ENCODE measurements around the gene SCUBE1.

SCUBE1 gene

GRCh38 chr22:43275545-43276317 lies 67.4 kb downstream of the SCUBE1 start:
- DNase-seq: peak; percentile 90

- DNase-seq: peak; percentile 67
These were observed 68.5 kb downstream of the SCUBE1 start for GRCh38 chr22:43274595-43275240.

DNA sequence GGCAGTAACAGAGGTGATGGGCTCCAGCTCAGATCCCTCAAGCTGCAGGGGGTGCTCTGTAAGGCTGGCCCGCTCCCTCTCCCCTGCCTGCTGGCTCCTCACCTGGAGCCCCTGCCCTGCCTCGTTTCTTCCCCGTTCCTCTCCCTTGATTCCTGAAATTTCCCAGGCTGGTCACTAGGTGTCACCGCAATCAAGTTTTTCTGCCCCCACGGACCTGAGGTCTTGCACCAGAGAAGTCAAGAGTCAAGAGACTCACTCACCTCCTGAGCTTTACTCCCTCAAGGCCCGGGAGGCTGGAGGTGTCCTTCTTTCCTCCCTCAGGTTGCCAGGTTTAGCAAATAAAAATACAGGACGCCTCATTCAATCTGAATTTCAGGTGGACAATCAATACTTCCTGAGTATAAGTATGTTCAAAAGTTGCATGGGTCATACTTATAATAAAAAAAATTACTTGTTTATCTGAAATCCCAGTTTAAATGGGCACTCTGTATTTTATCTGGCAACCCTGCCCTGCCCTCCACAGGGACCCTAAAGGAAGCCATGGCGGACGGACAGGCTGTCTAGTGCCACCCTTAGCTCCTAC lies 69.2 kb downstream of the SCUBE1 start:
- peak; percentile 88 for DNase-seq

DNA sequence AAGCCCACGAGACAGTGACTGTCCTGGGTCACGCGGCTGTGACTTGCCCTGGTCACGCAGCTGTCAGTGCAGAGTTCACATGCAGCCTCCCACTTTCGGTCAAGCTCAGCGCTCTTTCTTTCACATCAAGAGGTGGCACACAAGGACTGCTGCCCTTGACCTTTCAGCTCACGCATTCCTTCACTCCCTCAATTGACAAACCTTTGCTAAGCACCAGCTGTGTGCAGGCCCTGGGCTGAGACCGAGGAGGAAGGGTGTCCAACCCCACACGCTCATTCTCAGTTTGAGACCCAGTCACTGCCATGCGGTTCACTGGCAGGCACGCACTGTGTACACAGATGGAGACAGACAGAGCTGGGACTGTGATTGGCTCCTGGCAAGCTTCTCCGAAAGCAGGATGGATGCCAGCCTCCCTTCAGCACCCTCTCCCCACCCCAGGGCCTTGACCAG lies 70.3 kb downstream of the SCUBE1 start:
- DNase-seq: peak; percentile 65

DNA sequence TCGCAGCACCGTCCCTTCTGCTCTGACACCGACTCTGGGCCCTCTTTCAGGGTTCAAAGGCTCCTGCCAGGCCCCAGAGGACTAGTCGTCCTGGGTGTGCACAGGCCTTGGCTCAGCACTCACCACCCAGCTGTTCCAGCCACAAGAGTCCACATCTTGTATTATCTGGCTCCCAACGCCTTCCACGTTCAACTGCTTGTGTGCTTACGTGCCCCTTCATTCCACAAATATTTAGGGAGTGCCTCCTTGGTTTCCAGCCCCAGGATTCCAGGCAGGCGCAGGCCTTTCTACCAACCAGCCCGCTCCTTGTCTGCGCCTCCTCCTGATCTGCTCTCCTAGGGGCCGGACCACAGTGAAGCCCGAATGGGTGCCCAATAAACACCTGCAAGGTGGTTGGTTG lies 70.9 kb downstream of the SCUBE1 start:
- DNase-seq: no peak

DNA sequence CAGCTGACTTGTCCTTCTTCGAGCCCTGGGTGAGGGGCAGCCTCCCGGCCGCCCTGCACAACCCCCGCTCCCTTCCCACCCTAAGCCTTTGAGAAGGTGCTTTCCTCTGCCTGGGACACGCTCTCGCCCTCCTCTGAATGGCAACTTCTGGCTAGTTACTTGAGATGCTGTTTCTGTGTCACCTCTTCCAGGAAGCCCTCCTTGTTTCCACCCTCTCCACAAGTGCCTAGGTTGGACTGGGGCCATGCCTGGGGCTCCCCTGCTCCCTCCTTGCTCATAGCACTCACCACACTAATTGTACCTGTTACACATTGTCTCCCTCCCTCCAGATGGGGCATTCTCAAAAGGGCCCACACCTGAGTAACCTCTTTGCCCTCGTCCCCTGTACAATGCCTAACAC lies 72.2 kb downstream of the SCUBE1 start:
- no peak for DNase-seq

DNA sequence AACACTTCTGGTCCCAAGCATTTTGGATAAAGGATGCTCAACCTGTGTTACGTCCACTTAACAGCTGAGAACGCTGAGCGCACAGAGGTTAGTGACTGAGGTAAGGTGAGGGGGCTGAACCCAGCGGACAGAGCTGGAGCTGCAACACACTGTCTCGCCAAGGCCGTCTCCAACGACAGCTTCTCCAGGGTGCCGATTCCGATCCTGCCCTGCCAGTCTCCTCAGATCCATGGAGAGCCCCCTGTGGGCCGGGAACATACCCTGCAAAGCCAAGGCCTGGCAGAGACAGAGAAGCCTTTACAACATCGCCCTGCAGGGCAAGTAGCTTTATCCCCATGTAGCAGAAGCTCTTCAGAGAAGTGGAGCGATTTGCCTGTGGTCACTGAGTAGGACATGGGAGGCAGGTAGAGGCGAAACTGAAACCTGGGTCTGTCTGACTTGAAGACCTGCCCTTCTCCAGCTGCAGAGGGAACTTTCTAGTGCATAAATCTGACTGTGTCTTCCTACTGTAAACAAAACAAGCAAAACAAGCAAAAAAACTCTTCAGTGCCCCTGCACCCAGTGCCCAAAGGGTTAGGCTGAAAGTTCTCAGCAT lies 72.8 kb downstream of the SCUBE1 start:
- DNase-seq: peak; percentile 90

- DNase-seq: no peak
These were observed 73.5 kb downstream of the SCUBE1 start for GRCh38 chr22:43269646-43270045.

GRCh38 chr22:43269246-43269645 lies 73.9 kb downstream of the SCUBE1 start:
- DNase-seq: no peak

DNA sequence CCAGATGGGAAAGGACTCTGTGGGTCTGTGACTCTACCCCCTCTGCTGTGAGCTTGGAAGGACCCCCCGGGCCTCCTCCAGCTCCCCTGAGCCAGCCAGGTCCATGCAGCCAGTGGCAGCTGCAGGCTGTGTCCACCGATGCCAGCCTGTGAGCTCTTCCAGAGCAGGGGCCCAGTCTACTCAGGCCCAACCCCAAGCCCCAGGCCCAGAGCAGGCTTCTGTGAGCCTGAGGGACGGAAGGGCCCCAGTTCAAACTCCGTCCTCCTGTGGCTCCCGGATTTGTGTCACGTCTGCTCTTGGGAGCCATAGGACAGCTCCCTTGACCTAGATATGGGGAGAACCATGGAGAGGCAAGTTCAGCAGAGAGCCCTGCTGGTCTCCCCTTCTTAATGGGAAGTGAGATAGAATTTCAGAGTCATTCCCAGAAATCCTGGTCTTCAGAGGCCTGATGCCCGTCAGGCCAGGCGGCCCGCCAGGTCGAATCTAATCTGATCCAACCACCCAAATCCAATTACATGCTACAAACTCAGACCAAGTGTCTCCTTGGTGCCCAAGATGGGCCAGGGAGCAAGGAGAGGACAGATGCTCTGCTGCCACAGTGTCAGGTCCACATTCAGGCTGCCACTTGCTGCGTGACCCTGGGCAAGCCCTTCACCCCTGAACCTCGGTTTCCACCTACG lies 75.1 kb downstream of the SCUBE1 start:
- DNase-seq: no peak

GRCh38 chr22:43267332-43267980 lies 75.7 kb downstream of the SCUBE1 start:
- DNase-seq: no peak

DNA sequence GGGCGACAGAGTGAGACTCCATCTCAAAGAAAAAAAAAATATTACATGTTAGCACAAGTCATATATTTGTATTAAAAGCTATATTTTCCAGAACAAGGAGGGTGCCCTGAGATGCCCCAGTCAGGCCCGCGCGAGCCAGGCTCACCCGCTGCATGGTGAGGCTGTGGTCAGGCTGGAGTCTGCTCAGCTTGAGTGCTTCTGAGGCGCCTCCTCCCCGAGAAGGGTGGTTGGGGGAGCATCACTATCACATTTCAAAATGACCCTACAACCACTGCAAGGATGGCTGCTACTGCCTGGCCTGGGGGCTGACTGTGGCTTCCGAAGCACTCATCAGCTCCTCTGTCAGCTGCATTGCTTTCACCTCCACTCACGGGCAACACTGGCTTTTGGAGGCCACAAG lies 77.1 kb downstream of the SCUBE1 start:
- no peak for DNase-seq

GRCh38 chr22:43263645-43264514 lies 79.3 kb downstream of the SCUBE1 start:
- peak; percentile 63 for DNase-seq

GRCh38 chr22:43262990-43263644 lies 80.1 kb downstream of the SCUBE1 start:
- DNase-seq: no peak

DNA sequence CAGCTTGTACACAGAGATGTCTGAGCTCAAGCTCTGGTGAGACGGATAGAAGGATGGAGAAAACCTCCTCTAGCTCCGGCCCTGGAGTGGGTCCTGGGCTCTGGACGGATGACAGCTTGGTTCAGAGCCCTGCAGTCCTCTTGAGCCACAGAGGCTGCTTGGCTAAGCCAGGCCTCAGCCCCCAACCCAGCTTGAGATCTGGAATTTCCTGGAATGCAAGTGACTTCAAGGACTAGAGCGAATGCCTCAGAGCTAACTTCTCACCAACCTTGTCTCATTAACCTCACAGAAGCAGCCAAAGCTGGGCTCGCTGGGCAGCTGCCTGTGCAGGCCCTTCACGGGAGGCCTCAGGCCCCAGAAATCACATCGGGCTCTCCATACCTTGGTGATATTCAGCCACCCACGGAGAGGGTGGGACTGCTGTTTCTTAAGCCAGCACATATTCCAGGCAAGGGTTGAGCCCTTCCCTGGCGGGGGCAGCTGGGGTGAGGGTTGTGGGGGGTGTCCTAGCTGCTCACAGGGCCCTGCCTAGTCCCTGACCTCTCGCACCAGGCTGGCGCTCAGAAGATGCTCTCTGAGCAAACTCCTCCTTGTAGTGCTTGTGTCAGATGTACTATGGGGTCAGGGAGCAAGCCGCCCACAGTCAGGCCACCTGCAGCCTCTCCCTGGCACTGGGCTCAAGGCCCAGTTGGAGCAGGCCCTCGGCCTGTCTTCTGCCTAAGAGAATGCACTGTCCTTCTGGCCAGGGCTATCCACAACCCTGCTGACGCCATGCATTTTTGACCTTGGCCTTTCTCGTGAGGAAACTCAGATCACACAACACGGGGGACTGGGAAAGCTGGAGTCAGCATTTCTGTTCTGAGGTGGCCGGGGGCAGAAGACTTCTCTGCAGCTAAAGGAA lies 82.6 kb downstream of the SCUBE1 start:
- DNase-seq: peak; percentile 70

GRCh38 chr22:43257961-43258360 lies 85.2 kb downstream of the SCUBE1 start:
- DNase-seq: no peak

DNA sequence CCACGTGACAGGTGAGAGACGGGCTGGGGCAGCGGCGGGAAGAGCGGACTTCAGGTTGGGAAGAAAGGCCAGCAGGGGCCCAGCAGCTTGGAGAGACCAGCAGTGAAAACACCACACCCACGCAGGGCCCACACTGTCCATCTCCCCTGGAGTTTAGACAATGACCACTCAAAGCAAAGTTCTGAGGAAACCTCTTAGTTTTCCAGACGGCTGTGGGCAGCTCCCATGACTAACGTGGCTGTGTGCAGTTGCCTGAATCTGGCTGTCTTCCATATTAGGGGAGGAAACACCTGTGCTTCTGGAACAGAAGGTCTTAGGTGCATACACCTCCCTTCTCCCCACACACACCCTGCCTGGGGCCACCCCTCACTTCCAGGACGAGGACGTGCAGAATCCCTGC lies 85.6 kb downstream of the SCUBE1 start:
- DNase-seq: no peak

DNA sequence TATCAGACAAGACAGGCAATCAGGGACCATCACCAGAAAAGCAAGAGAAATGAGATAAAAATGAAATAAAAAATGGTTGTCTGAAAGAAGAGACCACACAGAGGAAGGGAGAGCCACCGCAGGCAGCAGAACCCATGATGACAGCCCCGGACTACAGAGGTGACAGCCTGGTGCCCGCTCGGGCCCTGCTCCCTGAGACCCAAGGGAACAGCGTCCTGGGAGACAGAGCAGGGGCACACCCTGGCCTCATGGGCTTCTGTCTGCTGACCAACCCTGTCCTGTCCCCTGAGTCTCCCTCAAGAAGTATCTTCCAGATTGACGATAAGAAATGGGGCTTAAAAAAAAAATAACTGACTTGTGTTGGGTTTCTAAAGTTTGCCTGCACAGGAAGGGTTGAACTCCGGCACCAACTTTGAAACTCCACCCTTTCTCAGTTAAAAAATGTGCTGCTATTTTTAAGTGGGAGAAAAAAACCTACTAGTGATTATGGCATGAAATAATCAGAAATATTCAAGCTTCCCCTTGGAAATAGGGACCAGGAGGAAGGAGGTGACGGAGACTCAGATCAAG lies 86.1 kb downstream of the SCUBE1 start:
- no peak for DNase-seq

GRCh38 chr22:43256569-43256968 lies 86.6 kb downstream of the SCUBE1 start:
- no peak for DNase-seq

GRCh38 chr22:43255299-43255698 lies 87.9 kb downstream of the SCUBE1 start:
- DNase-seq: no peak

Data from islet precursor cell (in vitro differentiated cells).